DMS79 treated with DMSO at 0.1 percent for 48 hours (cell line): ENCODE data around the gene RPL10A.

Source experiments
- DNase-seq: peaks from one replicate; lab custom pipeline; 2025; lab: John Stamatoyannopoulos, UW

Gene RPL10A

DNA sequence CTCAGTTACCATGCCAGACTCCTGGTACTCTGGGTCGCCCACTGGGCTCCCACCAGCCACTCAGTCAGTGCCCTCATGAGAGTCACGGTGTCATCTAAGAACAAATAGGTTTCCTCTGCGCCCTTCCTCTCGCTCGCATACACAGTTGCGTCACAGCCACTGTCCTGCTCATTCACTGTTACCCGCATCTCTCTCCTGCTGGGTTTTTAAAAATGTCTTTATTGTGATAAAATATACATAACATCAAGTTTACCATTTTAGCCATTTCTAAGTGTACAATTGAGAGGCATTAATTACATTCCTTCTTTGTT lies 24.7 kb downstream of the RPL10A start:
- DNase-seq, result no peak

DNA sequence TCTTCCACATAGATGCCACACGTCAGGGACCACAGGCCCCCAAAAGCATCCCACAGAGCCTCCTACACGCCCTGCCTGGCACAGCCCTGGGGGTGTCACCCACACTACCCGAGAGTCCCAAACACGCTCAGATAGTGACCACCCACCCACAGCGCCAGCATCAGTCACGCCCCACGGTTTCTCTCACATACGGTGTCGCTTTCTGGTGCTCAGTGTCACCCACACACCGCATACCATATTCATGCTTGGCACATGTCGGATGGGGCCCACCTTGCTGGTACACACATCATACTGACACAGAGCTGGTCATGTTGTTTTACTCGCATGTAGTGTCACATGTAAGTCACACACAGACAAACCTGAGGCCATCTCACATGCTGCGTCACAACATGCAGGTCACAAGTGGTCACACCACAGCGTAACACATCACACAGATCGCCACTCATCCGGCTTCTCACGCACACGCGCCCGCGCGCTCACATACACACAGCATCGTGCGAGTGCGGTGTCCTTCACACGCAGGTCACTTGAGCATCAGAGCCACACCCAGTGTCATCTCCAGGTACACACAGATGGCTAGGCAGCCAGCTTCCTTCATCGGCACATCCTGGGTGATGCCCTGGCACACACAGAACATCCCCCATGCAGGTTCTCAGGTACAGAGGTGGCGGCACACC lies 25.2 kb downstream of the RPL10A start:
- DNase-seq, result no peak

GRCh38 chr6:35494161-35494563 lies 26.0 kb downstream of the RPL10A start:
- no peak for DNase-seq

DNA sequence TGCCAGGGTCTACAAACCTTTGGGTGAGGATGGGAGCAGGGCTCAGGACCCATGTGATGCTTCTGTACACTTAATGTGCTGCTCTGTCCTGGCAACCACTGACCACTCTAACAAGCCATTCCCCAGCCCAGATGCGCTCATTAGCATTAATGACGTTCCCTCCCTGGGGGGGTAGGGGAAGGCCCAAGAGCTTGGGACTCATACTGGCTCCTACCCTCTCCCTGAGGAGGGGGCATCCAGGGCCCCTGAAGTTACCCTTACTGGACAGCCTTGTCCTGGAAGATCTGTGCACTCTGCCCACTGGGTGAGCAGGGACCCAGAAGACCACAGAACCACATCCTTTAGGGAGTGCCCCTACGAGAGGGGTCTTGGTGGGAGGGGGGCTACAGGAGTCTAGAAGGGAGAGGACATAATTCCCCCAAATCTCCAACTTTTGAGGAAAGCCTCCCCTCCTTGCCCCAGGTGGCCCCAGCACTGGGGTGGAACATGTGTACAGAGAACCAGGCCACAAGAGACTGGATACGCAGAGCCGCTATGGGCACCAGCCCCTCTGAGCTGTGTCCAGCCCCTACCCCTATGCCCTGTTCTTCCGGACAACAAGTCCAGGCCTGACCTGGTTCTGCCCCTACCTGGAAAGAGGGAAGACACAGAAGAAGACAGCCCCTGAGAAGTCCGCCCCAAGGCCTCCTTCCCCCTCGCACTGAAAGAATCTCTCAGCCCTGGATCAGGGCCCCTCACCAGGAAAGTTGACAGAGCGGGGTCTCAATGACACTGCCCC lies 27.2 kb downstream of the RPL10A start:
- no peak for DNase-seq

GRCh38 chr6:35496036-35496840 lies 28.0 kb downstream of the RPL10A start:
- no peak for DNase-seq

- DNase-seq, result no peak
Measured at GRCh38 chr6:35496841-35497570, 28.8 kb downstream of the RPL10A start, which contains the start of gene TEAD3. Gene TEAD3 (minus strand): TSS chr6:35497079.

GRCh38 chr6:35497571-35498421 lies 29.6 kb downstream of the RPL10A start:
- no peak for DNase-seq

- no peak for DNase-seq
Measured at GRCh38 chr6:35498422-35499067, 30.3 kb downstream of the RPL10A start.

DNA sequence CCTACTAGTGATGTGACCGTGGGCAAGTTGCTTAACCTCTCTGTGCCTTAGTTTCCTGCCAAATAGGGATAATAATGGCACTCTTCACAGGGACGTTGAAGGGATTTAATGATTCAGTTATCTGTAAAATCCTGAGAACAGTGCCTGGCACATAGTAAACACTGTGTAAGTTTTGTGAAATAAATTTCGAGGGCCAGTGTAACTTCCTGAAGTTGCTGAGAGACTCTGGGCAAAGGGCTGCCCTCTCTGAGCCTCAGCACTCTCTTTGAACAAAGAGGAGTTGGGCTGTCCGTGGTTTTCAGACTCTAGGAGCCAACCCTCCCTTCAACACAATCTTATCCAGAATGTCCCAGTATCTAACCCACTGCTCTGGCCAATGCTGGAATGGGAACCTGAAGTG lies 31.2 kb downstream of the RPL10A start:
- DNase-seq, result no peak

DNA sequence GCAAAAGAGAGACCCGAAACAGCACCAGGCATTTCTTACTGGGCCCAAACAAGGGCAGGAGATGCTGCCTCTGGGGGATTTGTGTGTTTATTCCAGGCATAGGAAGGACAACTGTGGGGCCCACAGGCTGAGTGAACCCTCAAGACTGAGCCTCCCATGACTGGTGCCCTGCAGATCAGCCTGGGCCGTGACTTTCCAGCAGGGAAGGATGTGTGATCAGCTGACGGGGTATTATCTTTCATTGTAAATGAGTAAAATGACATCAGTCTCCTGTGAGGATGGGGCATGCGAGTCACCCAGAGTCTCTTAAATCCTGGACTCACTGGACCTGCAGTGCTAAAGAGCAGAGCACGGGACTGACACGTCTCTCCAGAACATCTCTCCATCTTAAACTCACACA lies 32.6 kb downstream of the RPL10A start:
- no peak for DNase-seq

GRCh38 chr6:35501784-35502183 lies 33.6 kb downstream of the RPL10A start:
- no peak for DNase-seq

DNA sequence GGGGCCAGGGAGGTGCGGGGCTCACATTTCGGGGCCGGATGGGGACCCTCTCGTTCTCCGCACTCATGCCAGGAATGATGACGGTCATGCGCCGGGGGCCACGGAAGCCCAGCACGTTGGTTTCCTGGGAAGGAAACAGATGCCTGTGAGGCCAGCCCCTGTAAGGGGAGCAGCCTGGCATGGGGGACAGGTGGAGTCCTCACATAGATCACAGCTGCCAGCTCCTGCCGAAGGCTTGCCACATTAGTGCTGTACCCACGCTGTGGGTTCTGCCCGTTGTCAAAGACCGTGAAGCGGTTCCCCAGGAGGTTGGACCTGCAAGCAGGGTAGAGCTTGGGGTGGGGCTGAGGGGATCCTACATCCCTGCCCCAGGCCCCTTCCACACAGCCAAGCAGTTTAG lies 35.3 kb downstream of the RPL10A start:
- DNase-seq, result no peak

DNA sequence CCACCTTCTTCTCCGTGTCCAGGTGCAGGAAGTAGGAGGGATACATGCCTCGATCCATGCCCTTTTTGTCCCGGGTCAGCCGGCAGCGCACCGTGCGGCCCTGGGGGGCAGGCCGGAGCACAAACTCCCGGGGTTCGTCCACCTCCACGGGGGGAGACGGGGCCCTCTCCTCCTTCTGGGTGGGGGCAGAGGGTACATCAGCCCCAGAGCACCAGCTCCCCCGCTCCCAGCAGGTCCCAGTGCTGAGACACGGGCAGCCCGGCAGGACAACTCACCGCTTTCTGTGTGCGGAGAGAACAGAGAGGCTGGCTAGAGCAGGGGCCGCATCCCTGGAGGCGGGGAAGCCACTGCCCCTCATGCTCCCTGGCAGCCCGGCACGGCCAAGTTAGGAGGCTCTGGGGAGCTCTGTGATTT lies 37.8 kb downstream of the RPL10A start:
- DNase-seq, result no peak

- no peak for DNase-seq
Measured at GRCh38 chr6:35506536-35506935, 38.3 kb downstream of the RPL10A start.

DNA sequence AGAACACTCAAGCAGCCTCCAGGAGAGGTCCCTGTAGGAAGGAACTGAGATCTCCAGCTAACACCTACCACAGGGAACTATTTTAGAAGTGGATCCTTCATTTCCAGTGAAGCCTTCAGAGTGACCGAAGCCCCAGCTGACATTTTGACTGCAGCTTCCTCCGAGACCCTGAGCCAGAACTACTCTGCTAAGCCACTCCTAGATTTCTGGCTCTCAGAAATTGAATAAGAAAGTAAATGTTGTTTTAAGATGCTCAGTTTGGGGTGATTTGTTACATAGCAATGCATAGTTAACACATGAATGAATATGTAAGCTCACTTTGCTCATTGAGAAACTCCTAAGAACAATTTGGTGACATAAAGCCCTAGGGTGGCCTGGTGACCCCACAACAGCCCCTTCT lies 39.0 kb downstream of the RPL10A start:
- peak; percentile 25 for DNase-seq

DNA sequence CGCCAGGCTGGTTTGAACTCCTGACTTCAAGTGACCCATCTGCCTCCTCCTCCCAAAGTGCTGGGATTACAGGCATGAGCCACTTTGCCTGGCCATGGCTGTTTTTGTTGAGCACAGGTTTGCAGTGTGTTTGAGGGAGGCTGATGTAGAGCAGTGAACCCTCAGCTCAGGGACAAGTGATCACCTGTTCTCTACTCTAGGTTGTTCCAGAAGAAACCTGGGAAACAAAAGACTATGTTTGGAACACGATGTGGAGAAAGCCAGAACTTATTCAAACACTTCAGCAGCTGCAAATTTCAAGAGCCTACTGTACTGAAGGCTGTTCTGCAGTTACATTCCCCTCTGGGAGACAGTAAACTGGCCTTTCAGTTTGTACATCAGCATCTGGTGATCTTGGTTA lies 39.8 kb downstream of the RPL10A start:
- DNase-seq, result no peak

- DNase-seq, result no peak
Measured at GRCh38 chr6:35508542-35508941, 40.3 kb downstream of the RPL10A start.

DNA sequence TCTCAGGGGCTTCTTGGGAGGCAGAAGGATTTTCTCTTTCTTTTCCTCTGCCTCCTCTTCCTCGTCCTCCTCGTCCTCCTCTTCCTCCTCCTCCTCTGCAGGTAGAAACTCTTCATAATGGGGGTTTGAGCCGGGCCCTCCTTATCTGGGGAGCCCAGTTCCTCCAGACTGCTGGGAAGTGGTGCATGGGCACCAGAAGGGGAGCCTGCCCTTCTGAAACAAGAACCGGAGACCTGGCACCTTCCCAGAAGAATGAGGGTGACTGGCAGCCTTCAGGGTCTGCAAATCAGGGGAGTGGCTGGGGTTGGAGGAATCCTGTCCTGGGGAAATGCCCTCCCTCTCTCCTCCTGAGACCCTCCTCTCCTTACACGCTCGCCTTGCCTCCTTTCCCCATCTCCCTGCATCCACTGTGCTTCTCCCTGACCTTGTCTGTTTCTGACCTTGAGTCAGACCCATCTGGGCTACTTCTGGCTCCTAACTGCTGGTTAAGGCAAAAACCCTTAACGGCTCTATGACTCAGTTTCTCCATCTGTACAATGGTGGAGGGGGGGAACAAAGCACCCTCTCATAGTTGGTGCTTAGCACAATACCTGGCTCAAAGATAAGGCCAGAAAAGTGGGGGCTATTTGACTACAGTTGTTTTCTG lies 42.8 kb downstream of the RPL10A start:
- no peak for DNase-seq

GRCh38 chr6:35511562-35511941 lies 43.4 kb downstream of the RPL10A start:
- no peak for DNase-seq

DNA sequence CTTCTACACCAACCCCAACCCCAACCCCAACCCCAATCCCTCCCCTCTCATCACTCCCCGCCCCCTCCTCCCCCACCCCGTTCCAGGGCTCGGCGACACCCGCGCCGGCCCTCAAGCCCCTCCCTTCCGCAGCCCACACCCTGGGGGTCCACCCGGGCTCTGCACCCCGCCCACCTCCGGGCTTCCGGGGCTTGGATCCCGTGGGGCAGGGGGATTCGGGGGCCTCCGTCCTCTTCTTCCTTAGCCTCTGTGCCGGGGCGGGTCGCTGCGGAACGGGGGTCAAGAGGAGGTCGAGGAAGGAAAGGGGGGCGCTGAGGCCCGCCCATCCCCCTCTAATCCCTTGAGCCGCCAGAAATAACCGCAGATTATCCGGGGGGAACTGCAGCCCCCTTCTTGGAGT lies 43.8 kb downstream of the RPL10A start:
- no peak for DNase-seq
